OCI-LY3 (cell line): ENCODE results near the gene GNAO1.

ENCODE experiments used
- CTCF ChIP-seq: fragments of 200-600, 300-600 bp; sonication (generic); IDR thresholded peaks from 2 replicates; pipeline ENCODE4 v1.5.1; 2014; ENCODE audit warnings: antibody characterized with exemption, low read length, low read depth
- EZH2phosphoT487 ChIP-seq: fragments of 200-600 bp; shearing (Covaris generic); IDR thresholded peaks from 2 replicates; pipeline ENCODE4 v1.6.1; 2018; ENCODE audit warnings: antibody characterized with exemption, mixed run types, low read depth

- no peak for TF ChIP-seq CTCF
- TF ChIP-seq EZH2phosphoT487: no peak
Observed at GRCh38 chr16:56241596-56241995, 50.3 kb downstream of the GNAO1 start.
